GM19467 (cell line): ENCODE results near the gene LRRTM4.

Experiments used
- ATAC-seq: cut with Tn5 transposase; IDR thresholded peaks from one replicate; pipeline ENCODE4 v1.9.1; 2021; ENCODE audit warnings: mild to moderate bottlenecking, moderate library complexity; ENCODE audit not compliant: unreplicated experiment

LRRTM4 gene

GRCh38 chr2:77479395-77479794 is 42.8 kb downstream of the LRRTM4 start:
- no peak for ATAC-seq

- ATAC-seq, result no peak
Observed at GRCh38 chr2:77470096-77470495, 52.1 kb downstream of the LRRTM4 start.

- ATAC-seq, result no peak
Observed at GRCh38 chr2:77469106-77469505, 53.1 kb downstream of the LRRTM4 start.

GRCh38 chr2:77459840-77460239 is 62.3 kb downstream of the LRRTM4 start:
- no peak for ATAC-seq

- no peak for ATAC-seq
Observed at GRCh38 chr2:77458216-77458615, 64.0 kb downstream of the LRRTM4 start.

- no peak for ATAC-seq
Observed at GRCh38 chr2:77457665-77458064, 64.5 kb downstream of the LRRTM4 start.

GRCh38 chr2:77443076-77443475 is 79.1 kb downstream of the LRRTM4 start:
- ATAC-seq, result no peak

GRCh38 chr2:77434880-77435279 is 87.3 kb downstream of the LRRTM4 start:
- ATAC-seq, result no peak

GRCh38 chr2:77428946-77429345 is 93.2 kb downstream of the LRRTM4 start:
- no peak for ATAC-seq

GRCh38 chr2:77421971-77422370 is 100.2 kb downstream of the LRRTM4 start:
- no peak for ATAC-seq

- ATAC-seq, result no peak
Observed at GRCh38 chr2:77418537-77418936, 103.6 kb downstream of the LRRTM4 start.

- no peak for ATAC-seq
Observed at GRCh38 chr2:77404189-77404588, 118.0 kb downstream of the LRRTM4 start.

- ATAC-seq, result no peak
Observed at GRCh38 chr2:77398970-77399600, 123.1 kb downstream of the LRRTM4 start.

GRCh38 chr2:77397763-77398162 is 124.4 kb downstream of the LRRTM4 start:
- ATAC-seq, result no peak

GRCh38 chr2:77395011-77395410 is 127.2 kb downstream of the LRRTM4 start:
- ATAC-seq, result no peak

- ATAC-seq, result no peak
Observed at GRCh38 chr2:77391119-77391518, 131.1 kb downstream of the LRRTM4 start.

- ATAC-seq, result no peak
Observed at GRCh38 chr2:77387324-77387723, 134.9 kb downstream of the LRRTM4 start.

GRCh38 chr2:77372636-77373035 is 149.5 kb downstream of the LRRTM4 start:
- ATAC-seq, result no peak

- no peak for ATAC-seq
Observed at GRCh38 chr2:77370511-77370910, 151.7 kb downstream of the LRRTM4 start.

- ATAC-seq, result no peak
Observed at GRCh38 chr2:77363277-77363676, 158.9 kb downstream of the LRRTM4 start.

- ATAC-seq, result no peak
Observed at GRCh38 chr2:77348821-77349220, 173.4 kb downstream of the LRRTM4 start.

GRCh38 chr2:77336013-77336412 is 186.2 kb downstream of the LRRTM4 start:
- no peak for ATAC-seq
